Cardiac fibroblast (primary cell): Measurements from ENCODE around the gene GATC.

Source experiments
- DNase-seq, 2 donors: peaks; one replicate each; pipeline versions ENCODE4 v3.0.0 to v3.0.0-alpha.2; 2010; ENCODE audit warnings: low read depth in 2 of 2
- H3K4me3 ChIP-seq, 2 donors: replicated peaks in 1 of 2; 1 replicate in 1 of 2; 2 replicates in 1 of 2; pipeline ENCODE4 v1.5.1; 2011; ENCODE audit warnings: low read depth in 2 of 2, low read length in 2 of 2, mild to moderate bottlenecking in 2 of 2, moderate library complexity in 1 of 2
- CTCF ChIP-seq: IDR thresholded peaks from one replicate; pipeline ENCODE4 v1.5.1; 2011; ENCODE audit warnings: low read depth, mild to moderate bottlenecking, low read length, inconsistent platforms

GATC gene

GRCh38 chr12:120417917-120418580 lies 28.2 kb upstream of the GATC start:
- no peak for DNase-seq
- H3K4me3 ChIP-seq, result no peak overlapping the region
- TF ChIP-seq CTCF, result no peak

GRCh38 chr12:120421701-120422100 lies 24.5 kb upstream of the GATC start:
- DNase-seq, result no peak
- TF ChIP-seq CTCF, result no peak
- no peak overlapping the region for H3K4me3 ChIP-seq

GRCh38 chr12:120422892-120423456 lies 23.3 kb upstream of the GATC start:
- no peak for TF ChIP-seq CTCF
- no peak overlapping the region for H3K4me3 ChIP-seq
- no peak for DNase-seq

- TF ChIP-seq CTCF, result no peak
- DNase-seq, result no peak
- no peak overlapping the region for H3K4me3 ChIP-seq
Observed at GRCh38 chr12:120425797-120426196, 20.4 kb upstream of the GATC start.

GRCh38 chr12:120428597-120429229 lies 17.5 kb upstream of the GATC start:
- no peak for DNase-seq
- no peak for TF ChIP-seq CTCF
- H3K4me3 ChIP-seq, result no peak overlapping the region

- DNase-seq, result no peak
- no peak for TF ChIP-seq CTCF
- H3K4me3 ChIP-seq, result no peak overlapping the region
Observed at GRCh38 chr12:120429368-120429767, 16.9 kb upstream of the GATC start.
